ENCODE results near the gene ENDOV. TPM values are rescaled to one million over a fixed set of nuclear protein-coding genes. Genes with fewer than 3 reads are reported as not detected.

The ENDOV gene
- total RNA-seq, 4 donors from 2014 or later = 12.4 to 17.7 (median 15.4) TPM

GRCh38 chr17:80474231-80474960, 59.4 kb downstream of the ENDOV start:
- TF ChIP-seq POLR2AphosphoS5 (IDR thresholded peaks at IDR 0.05) (no peak), EP300 (IDR thresholded peaks at IDR 0.05) (no peak), POLR2A (IDR thresholded peaks at IDR 0.05) (no peak), CTCF (IDR thresholded peaks at IDR 0.05) (peak in 1 of 4 experiments; percentile 22)
- no peak for ATAC-seq
- Histone ChIP-seq H3K4me1 (peaks cover 0 to 53% (median 44%) of the 10 kb centered on the region in 3 donors), H3K27ac (peak overlapping the region in 2 of 4 donors; percentile 47 to 59), H3K36me3 (no peaks in the 10 kb centered on the region), H3K4me3 (peak overlapping the region in 1 of 2 donors; percentile 49), H3K9me3 (no peaks in the 10 kb centered on the region), H3K27me3 (peaks cover 100% of the 10 kb centered on the region)
- WGBS, 2 donors (ENCODE audit: low coverage in 1 of 2) = 0 to 11% methylated on average over 6 to 10 of the region's 16 CpGs

DNA sequence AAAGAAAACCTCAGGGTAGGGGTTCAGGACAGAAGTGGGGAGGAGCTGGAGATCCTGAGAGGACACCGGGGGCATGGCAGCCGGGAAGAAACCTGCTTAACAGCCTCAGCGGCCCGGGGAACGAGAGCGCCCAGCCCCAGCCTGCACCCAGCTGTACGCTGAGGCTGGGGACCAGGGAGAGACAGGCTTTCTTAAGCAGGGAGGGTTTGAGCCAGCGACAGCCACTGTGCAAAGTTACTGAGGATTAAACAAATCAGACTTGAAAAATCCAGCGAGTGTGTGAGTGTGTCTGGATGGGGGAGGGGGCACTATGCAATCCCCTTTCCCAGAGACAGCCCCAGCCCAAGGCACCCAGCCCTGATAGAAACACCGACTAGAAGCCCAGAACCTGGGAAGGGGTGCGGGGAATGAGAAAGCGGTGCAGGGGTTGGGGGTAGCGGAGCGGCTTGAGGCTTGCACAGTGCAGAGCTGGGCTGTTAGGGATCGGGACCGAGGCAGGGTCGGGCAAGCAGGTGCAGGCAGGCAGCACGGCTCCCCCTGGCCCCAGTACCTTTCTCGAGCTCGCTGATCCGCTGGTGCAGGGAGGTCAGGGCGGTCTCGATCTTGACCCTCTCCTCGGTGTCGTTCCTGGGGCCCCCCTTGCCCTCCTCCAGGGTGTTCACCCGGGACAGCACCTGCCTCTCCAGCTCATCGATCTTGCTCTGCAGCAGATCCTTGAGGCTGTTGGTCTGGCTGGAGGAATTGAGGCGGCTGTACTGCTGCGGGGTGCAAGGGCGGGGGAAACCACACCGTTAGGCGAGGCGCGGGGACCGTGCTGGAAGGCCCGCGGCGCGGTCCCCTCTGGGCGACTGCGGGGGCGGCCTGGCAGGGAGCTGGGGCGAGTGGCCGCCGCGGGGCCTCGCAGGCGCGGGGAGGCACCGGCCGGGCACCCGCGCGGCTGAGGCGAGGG, 60.3 kb downstream of the ENDOV start:
- Histone ChIP-seq H3K4me3 (peak overlapping the region in 1 of 2 donors; percentile 49), H3K9me3 (no peaks in the 10 kb centered on the region), H3K27ac (peak overlapping the region in 1 of 4 donors; percentile 59), H3K36me3 (no peaks in the 10 kb centered on the region), H3K4me1 (peaks cover 0 to 53% (median 44%) of the 10 kb centered on the region in 3 donors), H3K27me3 (peaks cover 100% of the 10 kb centered on the region)
- peak; percentile 5 for ATAC-seq
- no peak for TF ChIP-seq EP300 (IDR thresholded peaks at IDR 0.05)
- TF ChIP-seq POLR2AphosphoS5 (IDR thresholded peaks at IDR 0.05) = no peak
- TF ChIP-seq CTCF (IDR thresholded peaks at IDR 0.05) = no peak
- no peak for TF ChIP-seq POLR2A (IDR thresholded peaks at IDR 0.05)
- WGBS, 2 donors (ENCODE audit: low coverage in 1 of 2) = 9 to 10% methylated on average over 6 to 9 of the region's 55 CpGs

GRCh38 chr17:80475910-80476876, 61.2 kb downstream of the ENDOV start, which contains the start of gene NPTX1:
Gene NPTX1, minus strand, starts transcription at chr17:80476607. Its CDS starts 161 bp downstream, at chr17:80476446.
- Histone ChIP-seq H3K4me1 (peaks cover 0 to 53% (median 44%) of the 10 kb centered on the region in 3 donors), H3K4me3 (peak within 1 kb of the TSS; percentile 6 to 49), H3K27me3 (peaks cover 100% of the 10 kb centered on the region), H3K9me3 (no peaks in the 10 kb centered on the region), H3K27ac (peak within 1 kb of the TSS in 1 of 4 donors; percentile 59), H3K36me3 (no peaks in the 10 kb centered on the region)
- TF ChIP-seq EP300 (IDR thresholded peaks at IDR 0.05) = no peak
- TF ChIP-seq CTCF (IDR thresholded peaks at IDR 0.05) = no peak
- no peak for TF ChIP-seq POLR2AphosphoS5 (IDR thresholded peaks at IDR 0.05)
- no peak for TF ChIP-seq POLR2A (IDR thresholded peaks at IDR 0.05)
- no CpG with 5 or more reads among the region's 136 CpGs for WGBS, 2 donors (ENCODE audit: low coverage in 1 of 2)
- peak; percentile 25 for ATAC-seq

DNA sequence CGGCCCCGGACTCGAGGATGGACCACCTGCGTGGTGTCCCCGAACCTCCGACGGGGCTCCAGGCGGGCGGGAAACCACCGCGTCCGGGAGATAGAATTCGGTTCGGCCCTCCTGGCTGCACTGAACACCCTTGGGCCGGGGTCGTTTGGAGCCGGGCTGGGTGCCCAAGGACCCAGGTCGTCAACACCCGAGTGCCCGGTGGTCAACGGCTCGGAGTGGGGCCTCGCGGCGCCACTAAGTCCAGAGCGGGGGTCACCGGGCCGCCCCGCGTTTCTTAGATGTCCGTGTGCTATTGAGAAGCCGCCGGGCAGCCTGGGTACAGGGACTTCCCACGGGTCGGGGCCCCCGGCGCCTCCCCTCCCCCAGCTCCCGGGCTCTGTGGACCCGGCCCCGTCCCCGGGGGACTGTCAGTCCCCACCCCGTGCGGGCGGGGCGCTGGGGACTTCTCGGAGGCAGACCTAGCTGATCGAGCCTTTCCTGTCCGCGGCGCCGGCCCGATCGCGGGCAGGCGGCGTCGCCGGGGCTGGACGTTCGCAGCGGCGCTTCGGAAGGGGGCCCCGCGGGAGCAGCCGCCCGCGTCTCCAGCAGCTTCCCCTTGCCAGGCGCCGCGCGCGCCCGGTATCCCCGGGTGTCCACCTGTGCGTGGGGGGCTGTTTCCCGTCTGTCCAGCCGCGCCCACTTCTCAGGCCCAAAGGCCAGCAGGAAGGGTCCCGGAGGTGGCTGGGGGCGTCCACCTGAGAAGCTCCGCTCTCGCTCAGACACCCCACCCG, 62.1 kb downstream of the ENDOV start:
- H3K4me1 ChIP-seq = peaks cover 0 to 53% (median 44%) of the 10 kb centered on the region in 3 donors
- no peaks in the 10 kb centered on the region for H3K36me3 ChIP-seq
- H3K27me3 ChIP-seq = peaks cover 100% of the 10 kb centered on the region
- H3K27ac ChIP-seq = peak overlapping the region in 1 of 4 donors; percentile 38
- ATAC-seq = no peak
- H3K4me3 ChIP-seq = peak overlapping the region in 1 of 2 donors; percentile 49
- H3K9me3 ChIP-seq = no peaks in the 10 kb centered on the region
- WGBS, 2 donors (ENCODE audit: low coverage in 1 of 2) = no CpG with 5 or more reads among the region's 84 CpGs
- no peak for TF ChIP-seq EP300 (IDR thresholded peaks at IDR 0.05)
- no peak for TF ChIP-seq CTCF (IDR thresholded peaks at IDR 0.05)
- TF ChIP-seq POLR2A (IDR thresholded peaks at IDR 0.05) = no peak
- TF ChIP-seq POLR2AphosphoS5 (IDR thresholded peaks at IDR 0.05) = no peak
